NCI-H2196 (cell line): ENCODE results near the gene DUSP10.

Source experiments
- DNase-seq: peaks from one replicate; lab custom pipeline; 2025; ENCODE audit not compliant: unreplicated experiment; lab: John Stamatoyannopoulos, UW

The DUSP10 gene

DNA sequence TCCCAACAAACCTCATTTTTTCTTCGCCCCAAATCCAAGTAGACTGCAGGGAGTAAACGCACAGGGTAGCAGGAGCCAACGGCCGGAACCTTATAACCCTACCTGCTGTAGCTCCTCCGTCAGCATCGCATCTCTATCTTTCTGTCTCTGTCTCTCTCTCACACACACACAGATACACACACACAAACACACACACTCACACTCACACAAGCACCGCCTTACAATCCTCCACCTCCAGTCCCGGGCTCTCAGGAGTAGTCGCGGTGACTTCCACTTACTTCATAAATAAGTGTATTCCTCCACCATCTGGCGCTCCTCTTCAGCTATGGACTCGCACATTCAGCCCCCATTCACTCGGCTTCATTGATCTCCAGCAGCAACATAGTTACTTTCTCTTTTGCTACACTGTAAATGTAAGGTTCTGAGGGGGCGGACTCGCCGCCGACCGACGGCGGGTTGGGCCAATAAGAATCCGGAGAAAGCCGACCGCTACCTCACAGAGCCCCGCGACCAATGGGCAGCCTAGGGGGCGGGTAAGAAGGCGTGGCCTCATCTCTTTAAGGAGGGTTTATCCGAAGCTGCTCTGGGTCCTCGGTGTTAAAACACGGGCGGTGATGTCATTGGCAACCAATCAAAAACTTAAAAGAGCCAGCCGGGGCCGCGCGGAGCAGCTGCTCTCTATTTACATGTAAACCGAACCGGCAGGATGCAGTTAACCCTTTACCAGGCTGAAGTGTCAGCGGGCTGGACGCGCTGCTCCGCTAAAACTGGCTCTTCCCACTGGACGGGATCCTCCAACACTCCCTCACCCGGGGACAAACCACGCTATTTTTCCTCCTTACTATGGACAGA lies at the start of gene DUSP10:
DUSP10 (minus strand) TSS at position 387 of the 852 bp plus-strand sequence. CDS start 2,345 bp downstream, outside the sequence.
- peak; percentile 98 for DNase-seq

DNA sequence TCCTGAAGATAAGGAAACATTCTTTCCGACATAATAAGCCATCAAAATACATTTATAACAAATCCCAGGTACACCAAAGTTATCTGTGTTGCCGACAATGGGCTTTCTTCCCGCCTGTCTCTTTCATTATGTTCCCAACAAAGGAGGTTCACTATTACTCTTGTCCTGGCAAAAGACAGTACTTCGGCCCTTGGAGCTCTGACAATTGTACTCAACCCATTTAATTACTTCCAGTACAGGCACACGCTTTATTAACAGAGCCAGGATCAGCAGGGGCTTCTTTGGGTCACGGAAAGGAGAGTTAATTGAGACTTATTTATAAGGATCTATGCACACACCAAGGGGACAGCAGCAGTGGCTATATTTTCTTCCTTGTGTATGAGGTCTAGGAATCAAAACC lies 46.6 kb upstream of the DUSP10 start:
- no peak for DNase-seq

DNA sequence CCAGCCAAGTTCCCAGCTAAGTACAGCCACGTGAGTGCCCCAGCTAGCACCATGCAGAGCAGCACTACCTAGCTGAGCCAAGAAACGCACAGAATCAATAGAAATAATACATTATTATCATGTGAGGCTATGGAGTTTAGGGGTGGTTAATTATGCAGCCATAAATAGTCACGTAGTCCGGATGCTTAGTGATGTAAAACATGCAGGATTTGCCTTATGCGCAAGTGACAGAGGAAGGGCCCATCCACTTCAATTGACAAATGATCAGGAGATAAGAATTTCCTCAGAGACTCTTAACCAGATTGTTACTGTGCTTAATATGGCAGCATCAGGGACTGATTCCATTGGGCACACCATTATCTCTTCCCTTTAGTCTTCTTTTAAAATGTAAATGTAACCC lies 44.8 kb upstream of the DUSP10 start:
- DNase-seq = no peak

DNA sequence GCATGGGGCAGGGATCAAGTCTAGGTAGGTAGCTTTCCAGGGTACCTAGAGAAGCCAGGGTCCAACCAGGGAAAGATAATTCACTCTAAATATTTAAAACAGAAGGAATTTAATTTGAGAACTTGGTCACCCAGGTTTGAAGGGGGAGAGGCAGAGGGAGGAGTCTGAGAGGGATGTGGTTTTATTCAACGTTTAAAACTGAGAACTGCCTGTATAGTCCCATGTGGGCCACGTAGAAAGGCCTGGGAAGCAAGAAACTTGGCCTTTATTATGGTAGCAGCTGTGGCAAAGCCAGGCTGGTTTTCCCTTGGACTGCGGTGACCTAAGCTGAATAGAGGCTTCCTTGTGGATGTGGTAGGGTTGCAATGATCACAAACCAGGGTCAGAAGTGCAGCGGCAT lies 42.0 kb upstream of the DUSP10 start:
- no peak for DNase-seq

DNA sequence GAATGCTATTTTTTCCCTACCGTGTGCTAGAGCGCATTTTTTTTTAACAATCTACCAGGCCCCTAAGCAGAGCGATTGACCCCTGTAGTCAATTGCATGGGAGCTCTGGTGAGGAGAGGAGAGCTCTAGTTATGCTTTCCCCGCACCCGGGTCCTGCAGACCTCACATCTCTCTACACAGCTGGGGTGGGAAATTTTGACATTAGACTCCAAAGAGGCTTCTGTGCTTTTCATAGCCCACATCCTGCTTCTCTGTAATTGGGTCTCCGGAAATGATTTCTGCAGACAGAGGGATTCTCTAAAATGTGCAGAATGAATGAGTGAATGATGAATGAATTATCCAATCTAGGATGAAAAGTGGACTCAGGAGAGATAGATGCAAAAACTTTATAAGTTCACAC lies 41.5 kb upstream of the DUSP10 start:
- no peak for DNase-seq

DNA sequence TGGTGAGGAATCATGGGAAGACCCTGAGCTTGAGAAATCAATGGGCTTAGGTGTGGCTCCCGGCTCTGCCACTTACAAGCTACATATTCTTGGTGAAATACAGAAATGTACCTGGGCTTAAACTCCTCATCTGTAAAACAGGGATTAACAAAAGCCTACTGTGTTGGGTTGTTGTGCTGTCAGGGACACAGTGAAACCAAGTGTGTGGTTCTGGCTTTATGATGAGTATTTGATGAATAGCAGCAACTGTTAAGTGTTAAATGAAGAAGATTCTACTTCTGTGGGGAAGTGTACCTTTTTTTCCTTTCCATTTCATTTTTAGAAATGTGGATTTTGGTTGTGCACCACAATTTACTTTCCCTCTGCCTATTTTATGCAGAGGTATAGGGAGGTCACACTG lies 41.1 kb upstream of the DUSP10 start:
- DNase-seq = no peak

DNA sequence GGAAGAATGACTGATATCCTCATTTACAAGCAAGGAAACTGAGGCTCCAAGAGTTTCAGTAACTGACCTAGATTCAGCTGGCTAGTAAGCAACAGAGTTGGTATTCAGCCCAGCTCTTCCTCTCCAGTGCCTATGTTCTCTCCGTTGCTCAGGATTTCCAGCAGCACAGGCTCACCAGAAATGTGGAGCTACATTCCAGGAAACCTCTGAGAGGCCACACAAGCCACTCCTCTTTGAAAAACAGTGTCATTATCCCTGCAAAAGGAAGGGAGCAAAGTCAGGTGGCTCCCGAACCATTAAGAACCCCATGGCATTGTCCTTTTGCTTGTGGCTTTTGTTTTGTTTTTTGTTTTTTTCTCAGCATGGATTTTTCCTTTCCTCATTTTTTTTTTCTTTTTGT lies 40.6 kb upstream of the DUSP10 start:
- DNase-seq = no peak

DNA sequence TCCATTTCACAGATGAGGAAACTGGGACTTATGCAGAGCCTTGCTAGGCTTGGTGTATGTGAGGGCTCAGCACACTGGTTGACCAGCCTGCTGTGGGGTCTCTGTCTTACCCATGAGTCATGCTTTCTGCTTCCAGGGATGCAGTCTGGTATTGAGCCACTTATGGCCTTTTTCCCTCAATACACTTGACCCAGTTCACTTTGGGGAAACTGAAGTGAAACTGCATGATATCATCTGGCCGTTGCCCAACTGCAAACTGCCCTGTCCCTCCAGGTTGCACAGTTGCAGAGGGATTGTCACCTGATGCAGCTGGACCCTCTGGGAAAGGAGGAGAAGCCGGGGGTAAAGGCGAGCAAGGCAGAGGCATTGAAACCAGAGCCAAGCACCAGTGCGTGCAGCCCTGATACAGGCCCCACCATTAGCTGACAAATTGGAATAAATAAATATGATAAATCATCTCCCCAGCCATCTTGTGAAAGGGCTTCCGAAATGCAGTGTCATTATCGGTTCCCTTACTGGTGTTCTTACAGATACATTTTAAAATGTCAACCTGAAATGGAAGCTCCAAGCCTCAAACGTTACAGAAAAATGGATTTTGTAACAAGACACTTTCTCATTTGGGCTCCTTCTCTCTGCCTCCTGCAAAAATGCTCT lies 39.3 kb upstream of the DUSP10 start:
- no peak for DNase-seq

DNA sequence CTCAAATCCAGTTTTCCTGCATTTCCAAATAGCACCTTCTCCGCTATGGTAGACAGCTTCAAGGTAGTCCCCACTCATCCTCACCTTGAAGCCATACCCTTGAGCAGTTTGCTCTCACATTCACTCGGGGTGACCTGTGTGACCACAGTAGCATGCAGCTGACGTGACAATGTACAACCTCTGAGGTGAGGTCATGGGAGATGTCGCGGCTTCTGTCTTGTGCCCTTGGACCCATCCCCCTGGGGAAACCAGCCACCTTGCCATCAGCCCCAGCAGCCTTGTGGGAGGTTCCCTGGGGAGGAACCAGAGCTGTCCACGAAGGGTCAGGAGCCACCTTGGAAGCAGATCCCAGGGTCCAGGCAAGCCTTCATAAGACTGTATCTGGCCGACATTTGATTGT lies 38.3 kb upstream of the DUSP10 start:
- no peak for DNase-seq

DNA sequence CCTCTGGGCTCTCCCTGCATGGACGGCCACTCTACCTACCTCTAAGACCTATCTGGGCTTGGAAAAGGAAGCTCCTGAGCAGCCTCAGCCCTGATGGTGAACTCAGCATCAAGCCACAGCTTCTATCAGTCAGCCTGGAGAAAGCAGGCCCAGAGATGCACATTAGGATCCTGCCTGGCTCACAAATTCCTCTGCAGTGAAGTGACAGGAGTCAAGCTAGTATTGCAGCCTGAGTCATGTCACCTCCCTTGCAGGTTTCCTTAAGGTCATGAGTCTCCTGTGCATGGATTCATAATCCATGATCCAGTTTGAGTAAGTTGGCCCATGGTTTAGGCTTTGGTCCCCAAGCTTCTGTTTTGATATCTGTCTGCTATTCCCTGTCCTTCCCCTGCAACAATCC lies 37.9 kb upstream of the DUSP10 start:
- no peak for DNase-seq

DNA sequence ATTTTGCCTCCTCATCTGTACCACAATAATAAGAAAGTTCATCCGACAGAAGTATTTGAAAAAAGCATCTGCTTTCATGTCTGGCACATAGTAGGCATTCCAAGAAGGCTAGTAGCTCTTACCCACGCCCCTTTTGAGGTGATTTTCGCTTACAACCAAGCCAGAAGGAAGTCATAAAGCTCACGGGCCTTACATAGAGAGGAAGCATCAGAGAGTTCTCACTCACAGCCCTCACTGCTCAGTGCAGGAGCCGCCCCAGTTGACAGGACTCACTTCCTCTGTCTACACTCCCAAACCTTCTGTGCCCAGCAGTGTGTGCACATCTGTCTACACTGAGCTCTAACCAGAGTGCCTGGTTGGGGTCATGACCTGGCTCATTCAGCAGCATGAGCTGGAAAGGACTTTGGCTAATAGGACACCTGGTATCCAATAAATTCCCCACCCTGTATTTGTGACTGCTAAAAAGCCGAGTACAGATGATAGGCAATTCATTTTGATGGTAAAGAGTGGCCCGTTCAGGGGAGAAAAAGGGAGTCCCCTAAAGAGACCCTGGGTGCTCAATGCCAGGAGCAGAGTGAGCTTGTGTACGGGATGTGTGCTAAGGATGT lies 36.8 kb upstream of the DUSP10 start:
- DNase-seq = no peak

DNA sequence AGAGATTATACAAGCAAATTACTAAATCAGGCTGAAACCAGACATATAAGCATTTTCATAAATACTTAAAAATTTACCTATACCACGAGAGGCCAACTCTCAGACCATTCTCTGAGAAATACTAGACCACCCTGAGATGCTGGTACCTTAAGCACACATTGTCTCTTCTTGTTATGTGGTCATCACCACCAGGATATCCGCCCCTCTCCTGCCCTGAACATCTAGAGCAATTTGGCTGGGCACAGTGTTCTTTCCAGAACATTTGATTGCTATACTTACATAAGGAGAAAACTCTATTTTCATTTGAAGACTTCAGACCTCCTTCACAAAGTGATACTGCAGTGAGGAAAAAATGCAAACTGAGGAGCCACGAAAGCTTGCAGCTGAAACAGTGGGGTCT lies 36.2 kb upstream of the DUSP10 start:
- DNase-seq = no peak

DNA sequence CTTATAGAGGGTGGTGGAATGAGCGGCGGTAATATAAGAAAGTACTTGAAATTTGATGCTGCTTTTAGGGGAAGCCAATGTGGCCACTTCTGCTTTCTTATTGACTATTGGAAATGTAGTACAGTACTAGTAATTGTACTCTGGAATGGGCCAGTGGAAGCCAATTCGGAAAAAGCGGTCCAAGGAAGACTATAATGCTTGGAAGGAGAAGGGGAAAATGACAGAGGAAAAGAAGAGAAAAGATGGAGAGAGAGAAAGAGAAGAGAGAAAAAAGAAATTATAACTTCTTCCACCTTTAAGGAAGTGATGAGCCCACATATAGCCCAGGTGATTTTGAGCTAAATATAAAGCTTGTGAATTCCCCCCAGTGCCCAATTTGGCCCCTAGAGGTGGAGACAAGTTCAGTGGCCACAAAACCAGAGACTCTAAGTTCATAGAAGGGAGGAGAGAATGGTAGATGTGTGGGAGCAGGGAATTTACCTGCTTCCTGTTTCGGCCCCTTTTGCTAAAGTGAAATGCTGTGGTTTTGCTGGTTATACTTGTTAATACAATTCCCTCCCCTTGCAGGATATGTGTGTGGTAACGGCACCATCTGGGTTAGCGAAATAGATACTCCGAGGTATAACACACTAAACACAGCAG lies 35.7 kb upstream of the DUSP10 start:
- no peak for DNase-seq

DNA sequence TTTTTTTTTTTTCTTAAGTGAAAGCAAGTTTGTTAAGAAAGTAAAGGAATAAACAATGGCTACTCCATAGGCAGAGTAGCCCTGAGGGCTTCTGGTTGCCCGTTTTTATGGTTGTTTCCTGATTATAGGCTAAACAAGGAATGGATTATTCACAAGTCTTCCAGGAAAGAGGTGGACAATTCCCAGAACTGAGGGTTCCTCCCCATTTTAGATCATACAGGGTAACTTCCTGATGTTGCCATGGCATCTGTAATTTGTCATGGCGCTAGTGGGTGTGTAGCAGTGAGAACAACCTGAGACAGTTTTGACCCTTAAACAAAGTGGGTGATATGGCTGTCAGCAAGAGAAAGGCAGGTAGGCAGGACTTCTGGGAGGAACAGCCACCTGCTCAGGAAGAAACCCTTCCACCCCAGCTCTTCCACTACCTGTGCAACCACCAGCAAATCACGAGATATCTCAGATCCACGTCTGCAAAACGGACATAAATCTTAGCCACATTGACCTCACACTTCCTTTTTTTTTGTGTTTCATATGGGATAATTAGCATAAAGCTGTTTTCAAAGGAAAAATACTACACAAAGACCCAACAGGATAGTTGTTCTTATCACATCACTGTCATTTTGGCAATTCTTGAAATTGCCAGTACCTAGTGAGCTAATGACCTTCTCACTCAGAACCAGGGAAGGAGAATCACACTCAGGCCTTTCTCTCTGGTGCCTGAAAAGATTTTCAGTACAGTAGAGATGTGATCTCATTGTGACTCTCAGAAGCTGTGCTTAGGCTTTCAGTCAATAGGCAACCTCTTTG lies 34.8 kb upstream of the DUSP10 start:
- DNase-seq = no peak

DNA sequence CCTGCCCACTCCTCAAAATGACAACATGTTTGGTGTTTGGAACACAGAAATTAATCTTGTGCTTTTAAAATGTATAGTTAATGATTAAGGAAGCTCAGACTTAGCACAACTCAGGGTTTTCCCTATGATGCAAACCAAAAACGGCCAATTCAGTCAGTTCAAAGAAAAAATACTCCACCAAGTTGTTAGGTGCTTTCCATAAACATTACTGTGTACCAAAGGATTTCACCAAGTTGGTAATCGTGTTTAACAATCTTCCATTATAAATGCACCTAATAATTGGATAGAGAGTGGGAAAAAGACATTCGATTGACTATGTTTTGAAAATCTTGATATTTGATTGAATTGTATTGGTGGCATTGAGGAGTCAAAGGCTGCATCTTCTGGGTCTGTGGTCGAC lies 33.3 kb upstream of the DUSP10 start:
- no peak for DNase-seq

DNA sequence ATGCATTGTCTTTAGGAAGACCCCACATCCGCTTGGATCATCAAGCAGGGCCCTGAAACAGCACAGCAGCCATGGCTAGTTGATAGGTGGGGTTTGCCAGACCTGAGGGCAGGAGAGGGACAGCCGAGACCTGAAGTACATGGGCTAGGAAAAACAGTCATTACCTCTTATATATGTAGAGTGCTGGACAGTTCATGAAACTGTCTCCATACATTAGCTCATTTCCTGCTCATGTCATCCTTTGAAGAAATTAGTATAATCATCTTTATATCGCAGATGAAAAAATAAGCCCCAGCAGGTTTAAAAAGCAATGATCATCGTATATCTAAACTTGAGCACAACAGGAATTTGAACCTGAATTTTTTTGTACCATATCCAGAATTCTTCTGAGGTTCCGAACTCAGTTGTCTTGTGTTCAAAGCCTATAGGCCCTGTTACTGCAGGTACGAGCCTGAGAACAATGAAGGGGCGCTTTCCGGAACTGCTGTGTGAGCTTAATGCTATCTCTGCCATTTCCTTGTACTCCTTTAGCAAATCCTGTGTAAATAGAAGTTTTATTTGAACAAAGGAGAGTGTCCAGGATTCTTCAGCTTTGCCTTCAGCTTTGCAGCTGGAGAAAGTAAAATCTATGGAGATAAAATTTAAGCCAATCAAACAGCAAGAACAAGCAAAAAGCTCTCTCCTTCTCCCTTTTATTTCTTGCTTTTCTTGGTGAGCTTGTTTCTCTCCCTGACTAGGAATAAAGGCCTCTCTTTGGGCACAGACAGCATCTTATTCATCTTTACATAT lies 32.4 kb upstream of the DUSP10 start:
- DNase-seq = no peak

DNA sequence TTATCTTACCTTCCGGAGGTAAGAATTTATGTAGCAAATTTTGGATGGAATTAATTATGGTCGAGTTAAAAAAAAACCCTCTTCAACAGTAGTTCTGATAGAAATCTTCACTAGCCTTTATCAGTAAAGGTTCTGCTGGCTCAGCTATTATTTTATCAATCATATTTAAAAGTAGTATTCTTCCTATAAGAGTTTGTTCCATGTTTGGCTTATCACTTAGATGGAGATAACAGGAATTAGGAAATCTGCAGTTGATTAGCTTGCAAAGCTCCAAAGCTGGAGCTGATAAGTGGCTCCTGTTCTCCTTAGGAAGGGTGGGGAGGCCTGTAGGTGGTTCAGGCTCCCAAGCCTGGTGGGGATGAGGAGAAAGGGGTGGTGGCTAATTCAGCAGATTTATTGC lies 31.5 kb upstream of the DUSP10 start:
- no peak for DNase-seq

DNA sequence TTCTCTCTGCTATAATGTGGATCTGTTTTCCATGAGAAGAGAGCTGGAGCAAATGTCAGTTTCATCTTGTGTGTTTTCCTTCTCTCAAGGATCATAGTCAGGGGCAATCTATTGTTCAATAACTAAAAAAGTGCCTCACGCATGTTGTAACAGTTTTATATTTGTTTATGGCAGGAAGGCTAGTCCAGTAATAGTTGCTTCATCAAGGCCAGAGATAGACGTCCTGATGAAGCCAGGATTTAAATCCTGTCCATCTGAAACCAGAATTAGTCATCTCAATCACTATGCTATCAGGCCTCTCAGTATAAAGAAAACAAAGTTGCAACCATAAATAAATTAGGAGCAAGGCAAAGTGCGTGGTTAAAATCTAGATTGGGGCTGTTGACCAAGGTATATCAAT lies 30.2 kb upstream of the DUSP10 start:
- DNase-seq = no peak

DNA sequence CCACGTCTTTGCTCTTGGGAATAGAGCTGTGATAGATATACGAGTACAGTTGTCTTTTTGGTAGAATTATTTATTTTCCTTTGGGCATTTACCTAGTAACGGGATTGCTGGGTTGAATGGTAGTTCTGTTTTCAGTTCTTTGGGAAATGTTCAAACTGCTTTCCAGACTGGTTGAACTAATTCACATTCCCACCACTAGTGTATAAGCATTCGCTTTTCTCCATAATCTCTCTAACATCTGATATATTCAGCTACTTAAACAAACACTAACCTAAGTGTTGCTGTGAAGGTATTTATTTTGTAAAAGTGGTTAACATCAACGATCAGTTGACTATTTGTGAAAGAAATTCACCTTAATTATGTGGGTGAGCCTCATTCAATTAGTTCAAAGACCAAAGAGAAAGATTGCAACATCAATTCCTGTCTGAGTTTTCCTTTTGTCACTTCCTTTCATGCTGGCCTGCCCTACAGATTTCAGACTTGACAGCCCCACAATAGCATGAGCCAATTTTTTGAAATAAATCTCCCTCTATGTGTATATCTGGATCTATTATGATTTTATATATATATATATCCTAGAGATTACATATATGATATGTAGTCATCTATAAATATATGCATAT lies 26.7 kb upstream of the DUSP10 start:
- no peak for DNase-seq

DNA sequence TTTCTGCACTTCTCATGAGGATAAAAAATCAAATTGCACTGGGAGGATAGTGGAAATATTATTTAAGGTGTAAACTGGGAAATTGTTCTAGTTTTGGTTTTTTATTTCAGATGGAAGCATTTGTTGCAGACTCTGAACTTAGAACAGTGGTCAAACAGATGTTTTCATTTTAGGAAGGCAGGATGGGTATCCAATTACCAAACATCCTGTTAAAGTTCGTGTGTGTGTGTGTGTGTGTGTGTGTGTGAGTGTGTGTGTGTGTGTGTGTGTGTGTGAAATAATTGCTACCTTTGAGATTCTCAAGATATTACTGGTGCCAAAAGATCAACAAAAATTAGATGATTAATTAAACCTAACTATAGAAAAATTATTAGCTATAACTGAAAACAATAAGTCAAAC lies 24.3 kb upstream of the DUSP10 start:
- no peak for DNase-seq
